ENCODE measurements around the gene TMEM92. TPM values are rescaled to one million over a fixed set of nuclear protein-coding genes. Genes with fewer than 3 reads are reported as not detected.

Gene TMEM92
- total RNA-seq, 1 donor from 2014 or later: 1.6 TPM

GRCh38 chr17:50255766-50256635 is 18.3 kb upstream of the TMEM92 start:
- H3K27me3 Mint-ChIP-seq: peaks cover 6% of the 10 kb centered on the region
- peaks cover 16% of the 10 kb centered on the region for H3K4me1 Mint-ChIP-seq (ENCODE audit: unreplicated experiment)
- no peak overlapping the region for H3K4me3 Mint-ChIP-seq
- no peak for DNase-seq (ENCODE audit: extremely low spot score, unreplicated experiment)
- TF ChIP-seq, protein P1, sequence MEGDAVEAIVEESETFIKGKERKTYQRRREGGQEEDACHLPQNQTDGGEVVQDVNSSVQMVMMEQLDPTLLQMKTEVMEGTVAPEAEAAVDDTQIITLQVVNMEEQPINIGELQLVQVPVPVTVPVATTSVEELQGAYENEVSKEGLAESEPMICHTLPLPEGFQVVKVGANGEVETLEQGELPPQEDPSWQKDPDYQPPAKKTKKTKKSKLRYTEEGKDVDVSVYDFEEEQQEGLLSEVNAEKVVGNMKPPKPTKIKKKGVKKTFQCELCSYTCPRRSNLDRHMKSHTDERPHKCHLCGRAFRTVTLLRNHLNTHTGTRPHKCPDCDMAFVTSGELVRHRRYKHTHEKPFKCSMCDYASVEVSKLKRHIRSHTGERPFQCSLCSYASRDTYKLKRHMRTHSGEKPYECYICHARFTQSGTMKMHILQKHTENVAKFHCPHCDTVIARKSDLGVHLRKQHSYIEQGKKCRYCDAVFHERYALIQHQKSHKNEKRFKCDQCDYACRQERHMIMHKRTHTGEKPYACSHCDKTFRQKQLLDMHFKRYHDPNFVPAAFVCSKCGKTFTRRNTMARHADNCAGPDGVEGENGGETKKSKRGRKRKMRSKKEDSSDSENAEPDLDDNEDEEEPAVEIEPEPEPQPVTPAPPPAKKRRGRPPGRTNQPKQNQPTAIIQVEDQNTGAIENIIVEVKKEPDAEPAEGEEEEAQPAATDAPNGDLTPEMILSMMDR (conservative IDR thresholded peaks at IDR 0.05): no peak
- H3K36me3 Mint-ChIP-seq: no peaks in the 10 kb centered on the region
- H3K9me3 Mint-ChIP-seq: peaks cover 7% of the 10 kb centered on the region
- H3K27ac Mint-ChIP-seq: no peak overlapping the region

- H3K4me3 Mint-ChIP-seq: no peak overlapping the region
Observed at GRCh38 chr17:50256826-50257618, 17.2 kb upstream of the TMEM92 start.

DNA sequence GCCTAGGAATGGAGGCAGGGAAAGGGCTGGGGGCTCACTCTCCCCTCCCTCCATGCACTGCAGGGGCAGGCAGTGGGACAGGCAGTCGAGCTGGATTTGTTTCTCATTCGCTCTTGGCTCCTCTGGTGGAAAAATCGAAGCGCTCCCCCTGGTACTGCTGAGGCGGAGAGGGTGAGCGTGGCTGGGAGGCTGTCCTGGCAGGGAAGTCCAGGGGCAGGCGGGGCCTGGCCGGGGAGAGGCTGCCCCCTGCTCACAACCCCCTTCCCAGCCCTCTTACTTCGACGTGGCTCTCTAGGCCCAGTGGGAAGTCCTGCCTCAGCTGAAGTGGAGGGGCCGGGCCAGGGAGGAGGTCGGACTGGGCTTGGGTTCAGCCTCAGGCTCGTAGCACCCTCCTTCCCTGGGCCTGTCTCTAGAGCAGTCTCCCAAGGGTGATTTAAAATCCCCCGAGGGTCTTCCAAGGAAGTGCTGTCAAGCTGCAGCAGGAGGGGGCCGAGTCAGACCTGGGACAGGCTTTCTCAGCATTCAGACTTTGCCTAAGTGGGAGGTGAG is 16.5 kb upstream of the TMEM92 start:
- H3K36me3 Mint-ChIP-seq: no peaks in the 10 kb centered on the region
- no peak overlapping the region for H3K4me3 Mint-ChIP-seq
- no peak overlapping the region for H3K27ac Mint-ChIP-seq
- H3K27me3 Mint-ChIP-seq: peaks cover 9% of the 10 kb centered on the region
- peaks cover 25% of the 10 kb centered on the region for H3K4me1 Mint-ChIP-seq (ENCODE audit: unreplicated experiment)
- no peak for DNase-seq (ENCODE audit: extremely low spot score, unreplicated experiment)
- no peaks in the 10 kb centered on the region for H3K9me3 Mint-ChIP-seq
- TF ChIP-seq, protein P1 (conservative IDR thresholded peaks at IDR 0.05): no peak

More at GRCh38 chr17:50256826-50257618, 17.2 kb upstream of the TMEM92 start:
- DNase-seq (ENCODE audit: extremely low spot score, unreplicated experiment): no peak
- Mint-ChIP-seq H3K27ac (no peak overlapping the region), H3K9me3 (no peaks in the 10 kb centered on the region), H3K27me3 (peaks cover 3% of the 10 kb centered on the region), H3K36me3 (no peaks in the 10 kb centered on the region), H3K4me1 (ENCODE audit: unreplicated experiment) (peaks cover 18% of the 10 kb centered on the region)
- TF ChIP-seq, protein P1 (conservative IDR thresholded peaks at IDR 0.05): no peak

GRCh38 chr17:50258647-50259476 is 15.4 kb upstream of the TMEM92 start:
- H3K9me3 Mint-ChIP-seq: no peaks in the 10 kb centered on the region
- DNase-seq (ENCODE audit: extremely low spot score, unreplicated experiment): no peak
- H3K27ac Mint-ChIP-seq: no peak overlapping the region
- H3K4me3 Mint-ChIP-seq: no peak overlapping the region
- H3K4me1 Mint-ChIP-seq (ENCODE audit: unreplicated experiment): peaks cover 30% of the 10 kb centered on the region
- no peaks in the 10 kb centered on the region for H3K36me3 Mint-ChIP-seq
- TF ChIP-seq, protein P1 (conservative IDR thresholded peaks at IDR 0.05): no peak
- H3K27me3 Mint-ChIP-seq: peaks cover 16% of the 10 kb centered on the region

All from type B pancreatic cell (in vitro differentiated cells).